ENCODE results near the gene PUS1.

Gene PUS1

DNA sequence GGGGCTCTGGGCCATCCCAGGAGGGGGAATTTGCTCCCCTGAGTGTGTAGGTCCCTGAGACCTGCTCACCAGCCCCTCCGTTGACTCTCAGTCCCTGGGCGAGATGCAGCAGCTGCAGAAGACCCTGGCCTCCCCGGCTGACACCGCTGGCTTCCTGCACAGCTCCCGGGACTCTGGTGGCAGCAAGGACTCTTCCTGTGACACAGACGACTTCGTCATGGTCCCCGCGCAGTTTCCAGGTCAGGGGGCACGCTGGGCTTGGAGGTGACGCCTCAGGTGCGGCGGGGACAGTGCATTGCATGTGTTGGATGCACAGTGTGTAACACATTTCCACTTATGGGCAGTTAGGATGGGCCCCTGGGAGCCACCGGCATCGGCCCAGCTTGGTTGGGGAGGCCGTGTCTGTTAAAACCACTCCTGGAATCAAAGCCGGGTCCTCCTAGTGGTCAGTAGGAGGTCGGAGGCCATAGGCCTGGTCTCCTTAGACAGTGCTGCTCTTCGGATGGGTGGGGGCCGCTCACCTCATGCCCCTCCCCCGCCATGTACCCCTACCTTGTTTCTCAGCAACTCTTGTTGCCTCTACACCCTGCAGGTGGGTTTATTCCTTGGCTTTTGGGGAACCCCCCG, 17.1 kb upstream of the PUS1 start:
- TF ChIP-seq, protein P1, sequence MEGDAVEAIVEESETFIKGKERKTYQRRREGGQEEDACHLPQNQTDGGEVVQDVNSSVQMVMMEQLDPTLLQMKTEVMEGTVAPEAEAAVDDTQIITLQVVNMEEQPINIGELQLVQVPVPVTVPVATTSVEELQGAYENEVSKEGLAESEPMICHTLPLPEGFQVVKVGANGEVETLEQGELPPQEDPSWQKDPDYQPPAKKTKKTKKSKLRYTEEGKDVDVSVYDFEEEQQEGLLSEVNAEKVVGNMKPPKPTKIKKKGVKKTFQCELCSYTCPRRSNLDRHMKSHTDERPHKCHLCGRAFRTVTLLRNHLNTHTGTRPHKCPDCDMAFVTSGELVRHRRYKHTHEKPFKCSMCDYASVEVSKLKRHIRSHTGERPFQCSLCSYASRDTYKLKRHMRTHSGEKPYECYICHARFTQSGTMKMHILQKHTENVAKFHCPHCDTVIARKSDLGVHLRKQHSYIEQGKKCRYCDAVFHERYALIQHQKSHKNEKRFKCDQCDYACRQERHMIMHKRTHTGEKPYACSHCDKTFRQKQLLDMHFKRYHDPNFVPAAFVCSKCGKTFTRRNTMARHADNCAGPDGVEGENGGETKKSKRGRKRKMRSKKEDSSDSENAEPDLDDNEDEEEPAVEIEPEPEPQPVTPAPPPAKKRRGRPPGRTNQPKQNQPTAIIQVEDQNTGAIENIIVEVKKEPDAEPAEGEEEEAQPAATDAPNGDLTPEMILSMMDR (IDR thresholded peaks at IDR 0.05; ENCODE audit: low read depth, low read length, missing control alignments), result peak; percentile 2

DNA sequence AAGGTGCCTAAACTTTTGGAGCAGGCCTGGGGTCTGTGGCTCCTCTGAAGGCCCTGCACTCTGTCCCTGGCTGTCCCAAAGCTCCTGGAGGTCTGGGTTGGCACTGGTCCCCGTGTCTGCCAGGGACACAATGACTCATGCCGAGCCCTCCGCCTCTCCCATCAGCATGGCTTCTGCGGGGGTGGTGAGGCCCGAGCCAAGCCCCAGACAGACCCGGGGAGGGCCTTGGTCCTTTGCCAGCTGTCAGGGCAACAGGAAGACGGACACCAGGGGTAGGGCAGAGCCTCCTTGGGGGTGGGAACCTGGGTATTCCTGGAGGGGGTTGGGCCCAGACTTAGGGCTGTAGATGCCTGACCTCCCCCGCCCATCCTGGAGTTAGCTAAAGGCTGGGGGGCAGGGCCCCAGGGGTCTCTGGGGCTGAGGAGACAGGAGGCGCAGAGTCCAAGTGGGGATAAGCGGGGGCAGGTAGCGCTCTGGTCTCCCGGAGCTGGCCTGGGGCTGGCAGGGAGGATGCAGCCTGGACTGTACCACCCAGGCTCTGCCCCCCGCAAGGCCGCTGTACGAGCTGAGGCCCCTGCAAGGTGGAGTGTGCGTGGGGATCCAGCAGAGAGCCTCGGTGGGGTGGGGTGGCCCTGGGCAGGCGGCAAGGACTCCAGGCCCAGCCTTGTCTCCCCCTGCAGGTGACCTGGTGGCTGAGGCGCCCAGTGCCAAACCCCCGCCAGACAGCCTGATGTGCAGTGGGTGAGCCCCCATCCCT, 16.4 kb upstream of the PUS1 start:
- in situ Hi-C loops (cut with HindIII; ENCODE audit: low sequenced_read_pairs), result no loop called here
- no peak overlapping the region for H3K4me3 ChIP-seq (ENCODE audit: low read depth, low read length)
- DNase-seq (ENCODE audit: low read depth), result peak; percentile 42
- TF ChIP-seq, protein P1 (IDR thresholded peaks at IDR 0.05; ENCODE audit: low read depth, low read length, missing control alignments), result peak; percentile 25

More for the DNA sequence above, 17.1 kb upstream of the PUS1 start:
- in situ Hi-C loops (cut with HindIII; ENCODE audit: low sequenced_read_pairs), result no loop called here
- DNase-seq (ENCODE audit: low read depth), result no peak
- no peak overlapping the region for H3K4me3 ChIP-seq (ENCODE audit: low read depth, low read length)

DNA sequence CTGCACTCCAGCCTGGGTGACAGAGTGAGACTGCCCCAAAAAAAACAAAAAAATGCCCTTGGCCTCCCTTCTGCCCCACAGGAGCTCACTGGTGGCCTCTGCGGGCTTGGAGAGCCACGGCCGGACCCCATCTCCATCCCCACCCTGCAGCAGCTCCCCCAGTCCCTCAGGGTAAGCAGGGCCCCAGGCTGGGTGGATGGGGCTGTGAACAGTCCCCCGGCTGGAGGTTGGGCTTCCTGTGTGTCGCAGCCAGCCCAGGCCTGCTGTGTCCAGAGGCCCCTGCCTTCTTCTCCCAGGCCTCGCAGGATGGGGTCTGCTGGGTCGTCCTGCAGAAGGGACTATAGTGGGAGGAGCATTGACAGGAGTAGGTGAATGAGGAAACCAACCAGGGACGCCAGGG, 15.4 kb upstream of the PUS1 start:
- in situ Hi-C loops (cut with HindIII; ENCODE audit: low sequenced_read_pairs), result no loop called here
- DNase-seq (ENCODE audit: low read depth), result no peak
- H3K4me3 ChIP-seq (ENCODE audit: low read depth, low read length), result no peak overlapping the region
- TF ChIP-seq, protein P1 (IDR thresholded peaks at IDR 0.05; ENCODE audit: low read depth, low read length, missing control alignments), result no peak

DNA sequence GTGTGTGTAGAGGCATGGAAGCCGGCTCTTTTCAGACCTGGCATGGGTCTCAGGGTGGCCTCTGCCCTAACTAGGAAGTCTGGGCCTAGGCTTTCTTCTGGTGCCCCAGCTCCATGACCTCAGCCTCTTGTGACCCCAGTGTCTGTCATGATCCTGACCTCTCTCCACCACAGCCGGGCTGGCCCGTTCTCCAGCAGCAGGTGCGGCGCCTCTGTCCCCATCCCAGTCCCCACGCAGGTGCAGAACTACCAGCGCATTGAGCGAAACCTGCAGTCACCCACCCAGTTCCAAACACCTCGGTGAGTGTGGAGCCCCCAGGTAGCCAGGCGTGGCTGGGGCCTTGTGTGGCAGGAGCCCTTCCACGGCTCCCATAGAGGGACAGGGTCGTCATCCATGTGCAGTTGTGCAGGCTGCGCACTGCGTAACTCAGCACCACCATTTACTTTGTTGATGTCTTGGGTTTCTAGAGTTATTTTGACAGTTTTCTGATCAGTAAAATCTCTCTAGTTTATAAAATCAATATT, 14.8 kb upstream of the PUS1 start:
- TF ChIP-seq, protein P1 (IDR thresholded peaks at IDR 0.05; ENCODE audit: low read depth, low read length, missing control alignments), result no peak
- no peak overlapping the region for H3K4me3 ChIP-seq (ENCODE audit: low read depth, low read length)
- no peak for DNase-seq (ENCODE audit: low read depth)
- in situ Hi-C loops (cut with HindIII; ENCODE audit: low sequenced_read_pairs), result no loop called here

DNA sequence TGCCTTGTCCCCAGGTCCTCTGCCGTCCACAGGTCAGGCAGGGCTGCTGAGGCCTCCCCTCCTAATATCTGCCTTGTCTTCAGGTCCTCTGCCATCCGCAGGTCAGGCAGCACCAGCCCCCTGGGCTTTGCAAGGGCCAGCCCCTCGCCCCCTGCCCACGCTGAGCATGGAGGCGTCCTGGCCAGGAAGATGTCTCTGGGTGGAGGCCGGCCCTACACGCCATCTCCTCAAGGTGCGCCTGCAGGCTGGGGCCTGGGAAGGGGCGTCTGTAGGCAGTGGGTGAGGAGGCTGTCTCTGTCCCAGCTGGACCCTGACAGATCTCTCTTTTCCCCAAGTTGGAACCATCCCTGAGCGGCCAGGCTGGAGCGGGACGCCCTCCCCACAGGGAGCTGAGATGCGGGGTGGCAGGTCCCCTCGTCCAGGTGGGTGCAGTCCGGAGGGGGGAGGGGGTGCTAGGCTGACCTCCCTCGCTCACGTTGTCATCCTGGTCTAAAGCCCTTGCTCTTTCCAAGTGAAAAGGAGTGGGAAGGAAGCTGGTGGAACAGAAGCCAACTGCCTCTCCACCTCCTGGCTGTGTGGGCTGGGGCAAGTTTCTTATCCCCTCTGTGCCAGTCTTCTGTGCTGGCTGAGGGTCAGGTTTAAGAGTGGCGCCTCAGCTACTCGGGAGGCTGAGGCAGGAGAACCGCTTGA, 13.9 kb upstream of the PUS1 start:
- DNase-seq (ENCODE audit: low read depth), result no peak
- TF ChIP-seq, protein P1 (IDR thresholded peaks at IDR 0.05; ENCODE audit: low read depth, low read length, missing control alignments), result no peak
- in situ Hi-C loops (cut with HindIII; ENCODE audit: low sequenced_read_pairs), result no loop called here
- no peak overlapping the region for H3K4me3 ChIP-seq (ENCODE audit: low read depth, low read length)

DNA sequence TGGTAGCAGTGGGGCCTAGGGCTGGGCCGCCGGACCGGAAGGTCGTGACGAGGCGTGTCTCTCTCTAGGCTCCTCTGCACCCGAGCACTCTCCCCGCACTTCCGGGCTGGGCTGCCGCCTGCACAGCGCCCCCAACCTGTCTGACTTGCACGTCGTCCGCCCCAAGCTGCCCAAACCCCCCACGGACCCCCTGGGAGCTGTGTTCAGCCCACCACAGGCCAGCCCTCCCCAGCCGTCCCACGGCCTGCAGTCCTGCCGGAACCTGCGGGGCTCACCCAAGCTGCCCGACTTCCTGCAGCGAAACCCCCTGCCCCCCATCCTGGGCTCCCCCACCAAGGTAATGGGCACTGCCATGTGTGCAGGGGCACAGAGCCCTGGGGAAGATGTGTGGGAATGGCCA, 13.3 kb upstream of the PUS1 start:
- TF ChIP-seq, protein P1 (IDR thresholded peaks at IDR 0.05; ENCODE audit: low read depth, low read length, missing control alignments), result no peak
- in situ Hi-C loops (cut with HindIII; ENCODE audit: low sequenced_read_pairs), result no loop called here
- no peak for DNase-seq (ENCODE audit: low read depth)

More for the DNA sequence above, 13.3 kb upstream of the PUS1 start:
- H3K4me3 ChIP-seq (ENCODE audit: low read depth, low read length), result no peak overlapping the region
